ENCODE data around the gene DLG5.

Gene DLG5

DNA sequence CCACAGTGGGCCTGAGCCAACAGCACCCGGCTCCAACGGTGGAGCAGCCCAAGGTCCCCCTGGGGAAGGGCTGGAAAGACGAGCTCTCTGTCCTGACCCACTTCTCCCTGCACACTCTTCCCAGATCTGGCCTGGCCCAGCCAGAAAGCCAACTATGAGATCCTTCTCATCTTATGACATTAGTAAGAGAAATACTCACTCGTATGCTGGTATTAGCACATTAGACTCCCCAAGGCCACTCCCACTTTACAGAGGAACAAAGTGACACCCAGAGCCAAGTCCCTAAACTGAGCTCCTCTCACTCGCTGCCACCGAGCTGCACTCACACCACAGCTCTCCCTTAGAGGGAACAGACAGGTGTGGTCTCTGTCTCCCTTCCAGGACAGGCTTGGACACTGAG lies 24.8 kb downstream of the DLG5 start:
- DNase-seq (ENCODE audit: low read depth) = no peak
- TF ChIP-seq, protein P1, sequence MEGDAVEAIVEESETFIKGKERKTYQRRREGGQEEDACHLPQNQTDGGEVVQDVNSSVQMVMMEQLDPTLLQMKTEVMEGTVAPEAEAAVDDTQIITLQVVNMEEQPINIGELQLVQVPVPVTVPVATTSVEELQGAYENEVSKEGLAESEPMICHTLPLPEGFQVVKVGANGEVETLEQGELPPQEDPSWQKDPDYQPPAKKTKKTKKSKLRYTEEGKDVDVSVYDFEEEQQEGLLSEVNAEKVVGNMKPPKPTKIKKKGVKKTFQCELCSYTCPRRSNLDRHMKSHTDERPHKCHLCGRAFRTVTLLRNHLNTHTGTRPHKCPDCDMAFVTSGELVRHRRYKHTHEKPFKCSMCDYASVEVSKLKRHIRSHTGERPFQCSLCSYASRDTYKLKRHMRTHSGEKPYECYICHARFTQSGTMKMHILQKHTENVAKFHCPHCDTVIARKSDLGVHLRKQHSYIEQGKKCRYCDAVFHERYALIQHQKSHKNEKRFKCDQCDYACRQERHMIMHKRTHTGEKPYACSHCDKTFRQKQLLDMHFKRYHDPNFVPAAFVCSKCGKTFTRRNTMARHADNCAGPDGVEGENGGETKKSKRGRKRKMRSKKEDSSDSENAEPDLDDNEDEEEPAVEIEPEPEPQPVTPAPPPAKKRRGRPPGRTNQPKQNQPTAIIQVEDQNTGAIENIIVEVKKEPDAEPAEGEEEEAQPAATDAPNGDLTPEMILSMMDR (conservative IDR thresholded peaks at IDR 0.05; ENCODE audit: low read depth, low read length) = no peak
- H3K4me3 ChIP-seq (ENCODE audit: low read depth, low read length) = no peak overlapping the region

DNA sequence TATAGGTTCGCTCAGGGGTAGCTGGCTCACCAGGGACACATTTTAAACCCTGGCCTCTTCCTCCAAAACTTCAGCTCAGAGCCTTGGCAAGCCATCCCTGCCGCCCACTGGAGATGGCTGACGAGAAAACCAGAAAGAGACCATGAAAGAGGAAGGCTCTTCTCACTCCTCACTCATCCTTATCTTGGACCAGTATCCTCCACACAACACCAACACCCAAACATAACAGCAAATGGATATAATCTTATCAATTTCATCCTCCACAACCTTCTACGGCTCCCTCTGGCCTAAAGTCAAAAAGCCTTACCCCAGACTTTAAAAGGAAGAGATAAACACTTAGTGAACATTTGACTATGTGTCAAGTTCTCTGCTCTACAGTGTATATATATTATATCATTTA lies 26.9 kb downstream of the DLG5 start:
- no peak overlapping the region for H3K4me3 ChIP-seq (ENCODE audit: low read depth, low read length)
- no peak for DNase-seq (ENCODE audit: low read depth)
- TF ChIP-seq, protein P1 (conservative IDR thresholded peaks at IDR 0.05; ENCODE audit: low read depth, low read length) = no peak

DNA sequence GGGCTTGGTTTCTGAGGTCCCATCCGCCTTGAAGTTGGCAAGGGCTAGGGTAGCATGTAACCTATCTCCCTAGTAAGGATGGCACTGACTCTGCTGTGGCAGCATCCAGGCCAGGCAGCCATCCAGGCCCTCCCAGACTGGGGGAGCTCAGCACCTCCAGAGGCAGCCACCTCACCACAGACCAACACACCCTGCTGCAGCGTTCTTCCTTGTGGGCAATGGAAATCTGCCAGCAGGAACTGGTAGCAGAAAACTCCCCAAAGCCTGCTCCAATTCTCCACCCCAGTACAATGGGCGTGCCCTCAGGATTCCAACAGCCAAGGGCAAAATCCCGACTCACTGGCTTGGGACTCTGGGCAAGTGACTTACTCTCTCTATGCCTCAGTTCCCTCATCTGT lies 27.5 kb downstream of the DLG5 start:
- TF ChIP-seq, protein P1 (conservative IDR thresholded peaks at IDR 0.05; ENCODE audit: low read depth, low read length) = no peak
- H3K4me3 ChIP-seq (ENCODE audit: low read depth, low read length) = no peak overlapping the region
- no peak for DNase-seq (ENCODE audit: low read depth)

DNA sequence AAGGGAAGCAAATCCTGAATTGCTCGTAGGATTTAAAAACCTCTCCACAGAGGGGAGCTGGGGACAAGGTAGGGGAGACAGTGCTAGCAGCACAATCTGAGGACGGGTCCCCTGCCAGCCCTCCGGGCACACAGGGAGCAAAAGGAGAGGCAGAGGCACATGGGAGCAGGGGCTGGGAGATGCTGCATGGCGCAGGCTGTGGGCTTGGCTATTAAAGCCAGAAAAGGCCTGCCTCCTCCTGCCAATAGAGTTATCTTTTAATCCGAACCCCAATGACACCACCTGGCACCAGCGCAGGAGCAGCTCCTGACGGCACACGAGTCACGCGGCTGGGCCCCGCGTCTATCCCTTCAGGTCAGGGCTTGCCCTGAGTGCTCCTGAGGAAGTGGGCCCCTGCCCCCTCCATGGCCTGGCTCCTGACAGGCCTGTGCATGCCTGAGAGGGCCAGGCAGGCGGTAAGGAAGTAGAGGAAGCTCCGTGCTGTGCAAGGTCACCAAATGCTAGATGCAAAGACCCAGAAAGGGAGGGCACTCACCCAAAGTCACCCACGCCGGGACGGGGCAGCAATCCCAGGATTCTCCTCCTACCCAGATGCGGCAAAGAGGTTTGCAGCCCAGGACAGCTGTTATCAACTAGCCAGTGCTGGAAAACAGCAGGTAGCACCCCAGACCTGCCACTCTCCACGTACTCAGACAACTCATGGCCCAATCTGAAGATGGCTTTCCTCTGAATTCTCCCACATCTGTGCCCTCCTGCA lies 28.1 kb downstream of the DLG5 start:
- TF ChIP-seq, protein P1 (conservative IDR thresholded peaks at IDR 0.05; ENCODE audit: low read depth, low read length) = no peak
- DNase-seq (ENCODE audit: low read depth) = no peak

DNA sequence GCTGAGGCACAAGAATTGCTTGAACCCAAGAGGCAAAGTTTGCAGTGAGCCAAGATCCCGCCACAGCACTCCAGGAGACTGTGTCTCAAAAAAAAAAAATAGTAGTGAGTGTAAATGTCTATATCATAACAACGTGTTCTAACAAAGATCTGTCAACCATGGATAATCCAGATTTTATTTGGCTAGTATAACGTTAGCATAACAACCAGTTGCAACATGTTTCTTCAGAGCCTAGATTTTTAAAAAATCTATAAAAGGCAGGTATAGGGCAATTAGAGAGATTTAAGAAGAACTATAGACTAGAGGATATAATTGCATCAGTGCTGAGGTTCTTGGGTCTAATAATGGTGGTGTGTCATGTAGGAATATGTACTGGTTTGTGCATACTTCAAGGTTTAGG lies 30.5 kb downstream of the DLG5 start:
- no peak for DNase-seq (ENCODE audit: low read depth)
- no peak overlapping the region for H3K4me3 ChIP-seq (ENCODE audit: low read depth, low read length)
- TF ChIP-seq, protein P1 (conservative IDR thresholded peaks at IDR 0.05; ENCODE audit: low read depth, low read length) = no peak

More for the DNA sequence above, 28.1 kb downstream of the DLG5 start:
- no peak overlapping the region for H3K4me3 ChIP-seq (ENCODE audit: low read depth, low read length)

DNA sequence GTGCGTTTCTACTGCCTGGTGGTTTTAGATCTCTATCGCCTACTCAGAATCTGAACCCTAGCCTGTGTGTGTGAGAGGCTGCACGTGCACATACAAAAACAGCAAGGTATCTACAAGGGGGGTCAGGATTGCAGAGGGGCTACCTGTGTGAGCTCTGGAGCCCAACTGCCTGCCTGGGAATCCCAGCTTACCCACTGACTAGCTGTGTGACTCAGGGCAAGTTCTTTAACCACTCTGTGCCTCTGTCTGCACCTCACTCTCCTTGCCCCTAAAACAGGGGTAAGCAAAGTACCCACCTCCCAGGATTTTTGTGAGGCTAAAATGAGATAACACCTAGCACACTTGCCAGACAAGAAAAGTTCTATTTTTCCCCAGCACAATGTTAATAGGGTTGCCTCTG lies 32.5 kb downstream of the DLG5 start:
- TF ChIP-seq, protein P1 (conservative IDR thresholded peaks at IDR 0.05; ENCODE audit: low read depth, low read length) = no peak
- no peak for DNase-seq (ENCODE audit: low read depth)
- no peak overlapping the region for H3K4me3 ChIP-seq (ENCODE audit: low read depth, low read length)

DNA sequence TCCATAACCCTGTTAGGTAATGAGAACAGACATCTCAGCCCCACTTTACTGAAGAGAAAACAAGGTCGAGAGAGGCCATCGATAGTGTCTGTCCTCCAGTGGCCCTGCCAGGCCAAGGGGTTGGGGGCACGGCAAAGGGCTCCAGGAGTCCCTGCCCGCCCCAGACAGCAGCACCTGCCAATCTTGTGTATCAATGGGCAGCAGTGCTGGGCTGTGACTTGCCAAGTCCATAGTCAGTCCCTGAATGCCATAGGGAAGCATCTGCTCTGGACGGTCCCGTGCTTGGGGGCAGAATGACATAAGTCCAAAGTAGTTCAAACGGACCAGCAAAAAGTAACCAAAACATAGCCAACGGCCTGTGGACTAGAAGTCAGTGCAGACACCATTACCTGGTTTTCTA lies 33.2 kb downstream of the DLG5 start:
- no peak overlapping the region for H3K4me3 ChIP-seq (ENCODE audit: low read depth, low read length)
- TF ChIP-seq, protein P1 (conservative IDR thresholded peaks at IDR 0.05; ENCODE audit: low read depth, low read length) = no peak
- DNase-seq (ENCODE audit: low read depth) = no peak

Measured in choroid plexus epithelial cell (primary cell).